Lower lobe of right lung (tissue), 2 donors: ENCODE results near the gene CELF3. TPM values are rescaled to one million over a fixed set of nuclear protein-coding genes. Genes with fewer than 3 reads are reported as not detected.
A peak's percentile ranks its signal among the peaks of the same experiment; 100 is the strongest.

Source experiments
- ATAC-seq, 2 donors: fragments of 200-7000 bp; cut with Tn5 transposase; one replicate each; pipeline ENCODE4 v1.9.1; 2020 to 2022; ENCODE audit warnings: mild to moderate bottlenecking in 2 of 2, moderate library complexity in 2 of 2
- DNase-seq: peaks from one replicate; pipeline ENCODE4 v3.0.0-alpha.2; 2020
- H3K27ac ChIP-seq: fragments of 200-600 bp; one replicate; pipeline ENCODE4 v1.8.0; 2022
- H3K27me3 ChIP-seq: fragments of 200-600 bp; one replicate; pipeline ENCODE4 v1.8.0; 2022; ENCODE audit warnings: low read depth
- H3K36me3 ChIP-seq: fragments of 200-600 bp; one replicate; pipeline ENCODE4 v1.8.0; 2022; ENCODE audit warnings: mild to moderate bottlenecking
- H3K4me1 ChIP-seq: fragments of 200-600 bp; one replicate; pipeline ENCODE4 v1.8.0; 2022
- H3K4me3 ChIP-seq: fragments of 200-600 bp; one replicate; pipeline ENCODE4 v1.8.0; 2022; ENCODE audit warnings: mild to moderate bottlenecking
- H3K9me3 ChIP-seq: fragments of 200-600 bp; one replicate; pipeline ENCODE4 v1.8.0; 2022
- intact Hi-C: fragments of 100-400 bp; cut with DNase I; formaldehyde crosslinking; loops from one replicate; pipeline ENCODE4 v1.11.0; 2022
- total RNA-seq: library from RNA; stranded (reverse); fragmentation: NEBNext Ultra II Directional; extraction: Animal tissue kit (Norgen Biotek cat#: 25700); gene quantifications from one replicate; pipeline ENCODE4 v1.2.1, GENCODE V29; 2021
- TF ChIP-seq, protein P1 (sequence below): fragments of 200-600 bp; IDR thresholded peaks from one replicate; pipeline ENCODE4 v1.8.0; 2022; ENCODE audit warnings: antibody characterized with exemption, mild to moderate bottlenecking
- donor health status: DM: no; HTN: yes; CAD: no; lungs with severe emphysema.

CELF3 gene
- total RNA-seq, 1 donor from 2014 or later = not detected

GRCh38 chr1:151655371-151655770, 61.2 kb downstream of the CELF3 start:
- H3K4me3 ChIP-seq = no peak overlapping the region
- TF ChIP-seq, protein P1, sequence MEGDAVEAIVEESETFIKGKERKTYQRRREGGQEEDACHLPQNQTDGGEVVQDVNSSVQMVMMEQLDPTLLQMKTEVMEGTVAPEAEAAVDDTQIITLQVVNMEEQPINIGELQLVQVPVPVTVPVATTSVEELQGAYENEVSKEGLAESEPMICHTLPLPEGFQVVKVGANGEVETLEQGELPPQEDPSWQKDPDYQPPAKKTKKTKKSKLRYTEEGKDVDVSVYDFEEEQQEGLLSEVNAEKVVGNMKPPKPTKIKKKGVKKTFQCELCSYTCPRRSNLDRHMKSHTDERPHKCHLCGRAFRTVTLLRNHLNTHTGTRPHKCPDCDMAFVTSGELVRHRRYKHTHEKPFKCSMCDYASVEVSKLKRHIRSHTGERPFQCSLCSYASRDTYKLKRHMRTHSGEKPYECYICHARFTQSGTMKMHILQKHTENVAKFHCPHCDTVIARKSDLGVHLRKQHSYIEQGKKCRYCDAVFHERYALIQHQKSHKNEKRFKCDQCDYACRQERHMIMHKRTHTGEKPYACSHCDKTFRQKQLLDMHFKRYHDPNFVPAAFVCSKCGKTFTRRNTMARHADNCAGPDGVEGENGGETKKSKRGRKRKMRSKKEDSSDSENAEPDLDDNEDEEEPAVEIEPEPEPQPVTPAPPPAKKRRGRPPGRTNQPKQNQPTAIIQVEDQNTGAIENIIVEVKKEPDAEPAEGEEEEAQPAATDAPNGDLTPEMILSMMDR = no peak
- no peaks in the 10 kb centered on the region for H3K27me3 ChIP-seq
- intact Hi-C loops = no loop called here
- ATAC-seq (peak in 1 of 2 donors; percentile 24), DNase-seq (no peak)
- peak overlapping the region; percentile 37 for H3K27ac ChIP-seq
- H3K36me3 ChIP-seq = peaks cover 29% of the 10 kb centered on the region
- H3K4me1 ChIP-seq = peaks cover 28% of the 10 kb centered on the region
- H3K9me3 ChIP-seq = no peaks in the 10 kb centered on the region

DNA sequence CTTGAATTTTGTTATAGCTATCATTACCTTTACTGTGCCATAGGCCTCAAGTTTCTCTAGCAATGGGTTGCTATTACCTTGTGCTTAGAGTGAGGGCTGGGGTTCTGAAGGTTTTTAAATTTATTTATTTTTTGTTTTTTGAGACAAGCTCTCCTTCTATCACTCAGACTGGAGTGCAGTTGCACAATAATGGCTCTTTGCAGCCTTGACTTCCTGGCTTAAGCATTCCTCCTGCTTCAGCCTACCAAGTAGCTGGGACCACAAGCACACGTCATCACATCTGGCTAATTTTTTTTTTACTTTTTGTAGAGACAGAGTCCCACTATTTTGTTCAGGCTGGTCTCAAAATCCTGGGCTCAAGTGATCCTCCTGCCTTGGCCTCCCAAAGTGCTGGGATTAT, 63.2 kb downstream of the CELF3 start:
- H3K27me3 ChIP-seq = no peaks in the 10 kb centered on the region
- TF ChIP-seq, protein P1 = no peak
- no peak overlapping the region for H3K4me3 ChIP-seq
- no peaks in the 10 kb centered on the region for H3K9me3 ChIP-seq
- peaks cover 15% of the 10 kb centered on the region for H3K36me3 ChIP-seq
- intact Hi-C loops = no loop called here
- H3K27ac ChIP-seq = peak overlapping the region; percentile 37
- peak; percentile 79 to 82 for ATAC-seq
- no peak for DNase-seq
- peaks cover 28% of the 10 kb centered on the region for H3K4me1 ChIP-seq

Other genes with a start within 250 kb of the CELF3 start
- gene CGN, start 205.4 kb downstream of the CELF3 start, total RNA-seq = 52.9 TPM
- 10.5 TPM for gene TUFT1, start 176.5 kb downstream of the CELF3 start, total RNA-seq
- gene SNX27, start 104.8 kb downstream of the CELF3 start, total RNA-seq = 66.5 TPM
- not detected for gene RIIAD1, start 4.7 kb upstream of the CELF3 start, total RNA-seq
- gene MRPL9, start 46.7 kb upstream of the CELF3 start, total RNA-seq = 59.9 TPM
- gene TDRKH, start 73.7 kb upstream of the CELF3 start, total RNA-seq = 12.3 TPM
- gene LINGO4, start 88.6 kb upstream of the CELF3 start, total RNA-seq = 0.50 TPM
- 21.7 TPM for gene RORC, start 115.0 kb upstream of the CELF3 start, total RNA-seq
- 0.21 TPM for gene C2CD4D, start 123.0 kb upstream of the CELF3 start, total RNA-seq
- gene THEM5, start 136.9 kb upstream of the CELF3 start, total RNA-seq = not detected
- 15.0 TPM for gene THEM4, start 192.7 kb upstream of the CELF3 start, total RNA-seq